Endodermal cell (in vitro differentiated cells): ENCODE measurements around the gene TSR1. TPM values are rescaled to one million over a fixed set of nuclear protein-coding genes. Genes with fewer than 3 reads are reported as not detected.

Experiments used
- DNase-seq: peaks from one replicate; pipeline ENCODE4 v3.0.0-alpha.2; 2017
- H3K27ac ChIP-seq: 2 replicates; pipeline ENCODE4 v1.5.1; 2013; ENCODE audit warnings: mild to moderate bottlenecking, low read depth, low read length, moderate library complexity
- H3K27me3 ChIP-seq: 2 replicates; pipeline ENCODE4 v1.6.1; 2013; ENCODE audit warnings: mild to moderate bottlenecking, low read length, moderate library complexity; ENCODE audit not compliant: insufficient read depth, control insufficient read depth, poor library complexity, severe bottlenecking
- H3K36me3 ChIP-seq: 2 replicates; pipeline ENCODE4 v1.7.0; 2013; ENCODE audit warnings: mild to moderate bottlenecking, low read length, moderate library complexity; ENCODE audit not compliant: control insufficient read depth, insufficient read depth
- H3K4me1 ChIP-seq: one replicate; pipeline ENCODE4 v1.7.0; 2013; ENCODE audit warnings: low read length; ENCODE audit not compliant: control insufficient read depth, insufficient read depth
- H3K4me3 ChIP-seq: 2 replicates; pipeline ENCODE4 v1.5.1; 2013; ENCODE audit warnings: mild to moderate bottlenecking, low read length, moderate library complexity
- H3K9ac ChIP-seq: 2 replicates; pipeline ENCODE4 v1.6.1; 2013; ENCODE audit warnings: mild to moderate bottlenecking, low read length, moderate library complexity; ENCODE audit not compliant: poor library complexity, severe bottlenecking; ENCODE audit errors: extremely low read depth
- H3K9me3 ChIP-seq: 2 replicates; pipeline ENCODE4 v1.6.1; 2013; ENCODE audit warnings: mild to moderate bottlenecking, low read length, moderate library complexity; ENCODE audit not compliant: control insufficient read depth
- H3K27ac Mint-ChIP-seq: 2 replicates; pipeline ENCODE4 v1.8.0; 2020; ENCODE audit warnings: mixed read lengths
- H3K27me3 Mint-ChIP-seq: 2 replicates; pipeline ENCODE4 v1.8.0; 2021; ENCODE audit warnings: mild to moderate bottlenecking, mixed read lengths; ENCODE audit not compliant: insufficient read depth
- H3K36me3 Mint-ChIP-seq: 2 replicates; pipeline ENCODE4 v1.8.0; 2020; ENCODE audit warnings: low read depth, mixed read lengths
- H3K4me1 Mint-ChIP-seq: 2 replicates; pipeline ENCODE4 v1.8.0; 2020; ENCODE audit warnings: mixed read lengths
- H3K4me3 Mint-ChIP-seq: 2 replicates; pipeline ENCODE4 v1.8.0; 2020; ENCODE audit warnings: mild to moderate bottlenecking, moderate library complexity, mixed read lengths
- H3K9me3 Mint-ChIP-seq: 2 replicates; pipeline ENCODE4 v1.8.0; 2020; ENCODE audit warnings: mild to moderate bottlenecking, mixed read lengths
- CTCF ChIP-seq: fragments of 200-600 bp; sonication (generic); conservative IDR thresholded peaks from 2 replicates; pipeline ENCODE4 v1.5.0; 2021; ENCODE audit warnings: antibody characterized with exemption, mild to moderate bottlenecking
- WGBS, 2 experiments: methylation state at CpG; one replicate each; pipeline versions ENCODE4 v1.1.5 to v1.1.7; 2013; ENCODE audit warnings: missing lambda C conversion rate in 2 of 2, mixed read lengths in 1 of 2; ENCODE audit not compliant: insufficient coverage in 1 of 2, insufficient read length in 1 of 2; 5-methylcytosine and 5-hydroxymethylcytosine counted together
- total RNA-seq, 2 donors: library from RNA; stranded (reverse); fragmentation: NEBNext Ultra II Directional in 1 of 2; extraction: Animal tissue kit (Norgen Biotek cat#: 25700) in 1 of 2; gene quantifications; 2 replicates in 1 of 2; 3 replicates in 1 of 2; pipeline ENCODE4 v1.2.1, GENCODE V29; 2021

Gene TSR1
- total RNA-seq, 2 donors from 2014 or later, result 40.1 to 43.3 TPM

GRCh38 chr17:2377659-2378058 is 41.4 kb upstream of the TSR1 start:
- H3K36me3 ChIP-seq, result peaks cover 27% of the 10 kb centered on the region
- H3K9ac ChIP-seq, result no peak overlapping the region
- Mint-ChIP-seq H3K4me3 (no peak overlapping the region), H3K27me3 (no peaks in the 10 kb centered on the region), H3K4me1 (no peaks in the 10 kb centered on the region), H3K36me3 (peaks cover 15% of the 10 kb centered on the region), H3K9me3 (no peaks in the 10 kb centered on the region), H3K27ac (no peak overlapping the region)
- no peaks in the 10 kb centered on the region for H3K9me3 ChIP-seq
- WGBS, 2 experiments, result 84 to 95% methylated on average over 9 of the region's 10 CpGs
- DNase-seq, result no peak
- no peak overlapping the region for H3K4me3 ChIP-seq
- H3K4me1 ChIP-seq, result no peaks in the 10 kb centered on the region
- no peaks in the 10 kb centered on the region for H3K27me3 ChIP-seq
- H3K27ac ChIP-seq, result no peak overlapping the region
- TF ChIP-seq CTCF, result no peak

- no peak for DNase-seq
- H3K27me3 Mint-ChIP-seq, result no peaks in the 10 kb centered on the region
- WGBS, 2 experiments, result 94 to 99% methylated on average over 11 to 14 of the region's 14 CpGs
These were observed 39.9 kb upstream of the TSR1 start for GRCh38 chr17:2376107-2376506.

DNA sequence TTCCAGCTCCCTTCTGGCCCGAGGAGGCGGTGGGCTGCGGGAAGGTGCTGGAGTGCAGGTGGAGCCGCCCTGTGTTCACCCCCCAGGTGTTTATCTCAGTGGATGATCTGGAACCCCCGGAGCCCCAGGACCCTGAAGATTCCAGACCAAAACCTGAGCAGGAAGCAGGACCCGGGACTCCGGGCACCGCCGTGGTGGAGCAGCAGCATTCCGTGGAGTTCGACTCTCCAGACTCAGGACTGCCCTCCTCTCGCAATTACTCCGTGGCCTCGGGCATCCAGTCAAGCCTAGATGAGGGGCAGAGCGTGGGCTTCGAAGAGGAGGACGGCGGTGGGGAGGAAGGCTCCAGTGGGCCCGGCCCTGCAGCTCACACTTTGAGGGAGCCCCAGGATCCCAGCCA is 39.1 kb upstream of the TSR1 start:
- Mint-ChIP-seq H3K36me3 (peaks cover 15% of the 10 kb centered on the region), H3K4me3 (no peak overlapping the region), H3K27ac (no peak overlapping the region), H3K4me1 (no peaks in the 10 kb centered on the region), H3K27me3 (no peaks in the 10 kb centered on the region), H3K9me3 (no peaks in the 10 kb centered on the region)
- DNase-seq, result no peak
- Histone ChIP-seq H3K4me1 (no peaks in the 10 kb centered on the region), H3K27me3 (no peaks in the 10 kb centered on the region), H3K27ac (peak overlapping the region; percentile 32), H3K9me3 (no peaks in the 10 kb centered on the region), H3K36me3 (peaks cover 31% of the 10 kb centered on the region), H3K4me3 (no peak overlapping the region), H3K9ac (no peak overlapping the region)
- TF ChIP-seq CTCF, result no peak
- 97 to 98% methylated on average over 14 to 19 of the region's 19 CpGs for WGBS, 2 experiments

More at GRCh38 chr17:2376107-2376506, 39.9 kb upstream of the TSR1 start:
- no peaks in the 10 kb centered on the region for H3K27me3 ChIP-seq
- no peak overlapping the region for H3K9ac ChIP-seq
- H3K4me3 Mint-ChIP-seq, result no peak overlapping the region
- H3K4me1 ChIP-seq, result no peaks in the 10 kb centered on the region
- H3K4me3 ChIP-seq, result no peak overlapping the region
- H3K27ac Mint-ChIP-seq, result no peak overlapping the region
- TF ChIP-seq CTCF, result no peak
- no peaks in the 10 kb centered on the region for H3K4me1 Mint-ChIP-seq
- H3K36me3 ChIP-seq, result peaks cover 32% of the 10 kb centered on the region
- no peaks in the 10 kb centered on the region for H3K9me3 Mint-ChIP-seq
- no peak overlapping the region for H3K27ac ChIP-seq
- H3K36me3 Mint-ChIP-seq, result peaks cover 15% of the 10 kb centered on the region
- no peaks in the 10 kb centered on the region for H3K9me3 ChIP-seq
